ENCODE data around the gene PTPN6.

GRCh38 chr12:6944381-6945186 is 6.6 kb upstream of the PTPN6 start:
- TF ChIP-seq POLR2A (IDR thresholded peaks at IDR 0.05) (peak; percentile 40 to 49), CTCF (IDR thresholded peaks at IDR 0.05) (peak; percentile 84 to 85), EP300 (IDR thresholded peaks at IDR 0.05) (no peak), POLR2AphosphoS5 (IDR thresholded peaks at IDR 0.05) (peak; percentile 36 to 84 (median 51))

Measured in suprapubic skin (tissue), 4 donors.